ENCODE data around the gene PRDM5.
A peak's percentile ranks its signal among the peaks of the same experiment; 100 is the strongest.

Gene PRDM5

GRCh38 chr4:120869613-120870278 is 52.8 kb downstream of the PRDM5 start:
- Histone ChIP-seq H4K91ac (ENCODE audit: low read depth, low read length) (peak overlapping the region; percentile 78), H3K27ac (ENCODE audit: low read depth, low read length) (peak overlapping the region; percentile 91), H2AK5ac (ENCODE audit: low read length) (no peak overlapping the region), H3K79me1 (ENCODE audit: low read length) (peaks cover 19% of the 10 kb centered on the region), H3K14ac (ENCODE audit: low read length) (peak overlapping the region; percentile 43), H3K27me3 (ENCODE audit: insufficient read depth, low read length) (no peaks in the 10 kb centered on the region), H3K4me2 (ENCODE audit: low read length) (no peak overlapping the region), H3K4ac (ENCODE audit: low read depth, low read length) (peak overlapping the region; percentile 3), H3K18ac (ENCODE audit: low read length) (peak overlapping the region; percentile 28), H2BK5ac (ENCODE audit: low read depth, low read length, poor library complexity) (peak overlapping the region; percentile 55), H2AFZ (ENCODE audit: insufficient read depth, low read length, poor library complexity) (no peak overlapping the region), H4K12ac (ENCODE audit: low read depth, low read length) (no peak overlapping the region), H3K4me3 (ENCODE audit: low read depth, low read length) (no peak overlapping the region), H3K9me3 (ENCODE audit: insufficient read depth, low read depth, low read length) (no peaks in the 10 kb centered on the region), H3K36me3 (ENCODE audit: control insufficient read depth in 1 of 2, insufficient read depth in 2 of 2, low read length in 2 of 2) (no peaks in the 10 kb centered on the region), H3K9ac (ENCODE audit: low read length) (no peak overlapping the region), H2BK12ac (ENCODE audit: low read length) (peak overlapping the region; percentile 30), H2BK120ac (ENCODE audit: insufficient read depth, low read length, poor library complexity) (peak overlapping the region; percentile 69), H4K8ac (ENCODE audit: low read depth, low read length) (peak overlapping the region; percentile 21), H3K23ac (ENCODE audit: low read length) (no peak overlapping the region), H3K79me2 (ENCODE audit: control insufficient read depth, insufficient read depth, low read length, poor library complexity) (peaks cover 2% of the 10 kb centered on the region), H3K4me1 (ENCODE audit: control insufficient read depth in 1 of 2, insufficient read depth in 2 of 2, low read length in 2 of 2) (peaks cover 13 to 19% of the 10 kb centered on the region in 2 experiments)
- DNase-seq = no peak
- no CpG with 5 or more reads among the region's 5 CpGs for WGBS (ENCODE audit: extremely low coverage, insufficient coverage, insufficient read length)

- Histone ChIP-seq H3K36me3 (ENCODE audit: control insufficient read depth in 1 of 2, insufficient read depth in 2 of 2, low read length in 2 of 2) (no peaks in the 10 kb centered on the region), H3K4me2 (ENCODE audit: low read length) (no peak overlapping the region)
Measured at GRCh38 chr4:120867506-120867905, 55.0 kb downstream of the PRDM5 start.

GRCh38 chr4:120865985-120866384 is 56.5 kb downstream of the PRDM5 start:
- H3K9me3 ChIP-seq (ENCODE audit: insufficient read depth, low read depth, low read length) = no peaks in the 10 kb centered on the region
- no peak overlapping the region for H3K4me3 ChIP-seq (ENCODE audit: low read depth, low read length)
- no peak for DNase-seq
- no peak overlapping the region for H3K4me2 ChIP-seq (ENCODE audit: low read length)
- peaks cover 2% of the 10 kb centered on the region for H3K79me2 ChIP-seq (ENCODE audit: control insufficient read depth, insufficient read depth, low read length, poor library complexity)
- H3K4ac ChIP-seq (ENCODE audit: low read depth, low read length) = no peak overlapping the region
- no peaks in the 10 kb centered on the region for H3K27me3 ChIP-seq (ENCODE audit: insufficient read depth, low read length)
- H3K14ac ChIP-seq (ENCODE audit: low read length) = no peak overlapping the region
- H3K36me3 ChIP-seq (ENCODE audit: control insufficient read depth in 1 of 2, insufficient read depth in 2 of 2, low read length in 2 of 2) = no peaks in the 10 kb centered on the region
- H3K9ac ChIP-seq (ENCODE audit: low read length) = no peak overlapping the region
- H3K79me1 ChIP-seq (ENCODE audit: low read length) = peaks cover 15% of the 10 kb centered on the region
- no peak overlapping the region for H3K27ac ChIP-seq (ENCODE audit: low read depth, low read length)
- H2BK120ac ChIP-seq (ENCODE audit: insufficient read depth, low read length, poor library complexity) = peak overlapping the region; percentile 20
- peaks cover 13 to 19% of the 10 kb centered on the region in 2 experiments for H3K4me1 ChIP-seq (ENCODE audit: control insufficient read depth in 1 of 2, insufficient read depth in 2 of 2, low read length in 2 of 2)
- no peak overlapping the region for H2AFZ ChIP-seq (ENCODE audit: insufficient read depth, low read length, poor library complexity)
- H4K8ac ChIP-seq (ENCODE audit: low read depth, low read length) = no peak overlapping the region
- no peak overlapping the region for H3K18ac ChIP-seq (ENCODE audit: low read length)
- 100% methylated on average over 1 of the region's 1 CpG for WGBS (ENCODE audit: extremely low coverage, insufficient coverage, insufficient read length)
- no peak overlapping the region for H3K23ac ChIP-seq (ENCODE audit: low read length)
- no peak overlapping the region for H2BK5ac ChIP-seq (ENCODE audit: low read depth, low read length, poor library complexity)
- no peak overlapping the region for H4K91ac ChIP-seq (ENCODE audit: low read depth, low read length)
- no peak overlapping the region for H2AK5ac ChIP-seq (ENCODE audit: low read length)
- H2BK12ac ChIP-seq (ENCODE audit: low read length) = no peak overlapping the region
- H4K12ac ChIP-seq (ENCODE audit: low read depth, low read length) = no peak overlapping the region

More at GRCh38 chr4:120867506-120867905, 55.0 kb downstream of the PRDM5 start:
- Histone ChIP-seq H4K8ac (ENCODE audit: low read depth, low read length) (no peak overlapping the region), H2BK5ac (ENCODE audit: low read depth, low read length, poor library complexity) (no peak overlapping the region), H3K9me3 (ENCODE audit: insufficient read depth, low read depth, low read length) (no peaks in the 10 kb centered on the region), H2BK120ac (ENCODE audit: insufficient read depth, low read length, poor library complexity) (no peak overlapping the region), H3K27me3 (ENCODE audit: insufficient read depth, low read length) (no peaks in the 10 kb centered on the region), H3K14ac (ENCODE audit: low read length) (no peak overlapping the region), H3K4me3 (ENCODE audit: low read depth, low read length) (no peak overlapping the region), H3K27ac (ENCODE audit: low read depth, low read length) (no peak overlapping the region), H2AK5ac (ENCODE audit: low read length) (no peak overlapping the region), H3K79me2 (ENCODE audit: control insufficient read depth, insufficient read depth, low read length, poor library complexity) (peaks cover 2% of the 10 kb centered on the region), H3K9ac (ENCODE audit: low read length) (no peak overlapping the region), H3K18ac (ENCODE audit: low read length) (no peak overlapping the region), H3K4ac (ENCODE audit: low read depth, low read length) (no peak overlapping the region), H3K23ac (ENCODE audit: low read length) (no peak overlapping the region), H4K91ac (ENCODE audit: low read depth, low read length) (no peak overlapping the region), H3K79me1 (ENCODE audit: low read length) (peaks cover 18% of the 10 kb centered on the region), H4K12ac (ENCODE audit: low read depth, low read length) (no peak overlapping the region), H3K4me1 (ENCODE audit: control insufficient read depth in 1 of 2, insufficient read depth in 2 of 2, low read length in 2 of 2) (peaks cover 13 to 19% of the 10 kb centered on the region in 2 experiments), H2AFZ (ENCODE audit: insufficient read depth, low read length, poor library complexity) (no peak overlapping the region), H2BK12ac (ENCODE audit: low read length) (no peak overlapping the region)
- DNase-seq = no peak

- Histone ChIP-seq H4K8ac (ENCODE audit: low read depth, low read length) (no peak overlapping the region), H3K79me2 (ENCODE audit: control insufficient read depth, insufficient read depth, low read length, poor library complexity) (peaks cover 2% of the 10 kb centered on the region), H3K4me1 (ENCODE audit: control insufficient read depth in 1 of 2, insufficient read depth in 2 of 2, low read length in 2 of 2) (peaks cover 7 to 14% of the 10 kb centered on the region in 2 experiments), H3K9me3 (ENCODE audit: insufficient read depth, low read depth, low read length) (no peaks in the 10 kb centered on the region), H2BK12ac (ENCODE audit: low read length) (no peak overlapping the region), H3K4me2 (ENCODE audit: low read length) (no peak overlapping the region), H2BK120ac (ENCODE audit: insufficient read depth, low read length, poor library complexity) (no peak overlapping the region), H3K14ac (ENCODE audit: low read length) (peak overlapping the region; percentile 56), H2BK5ac (ENCODE audit: low read depth, low read length, poor library complexity) (peak overlapping the region; percentile 64), H2AFZ (ENCODE audit: insufficient read depth, low read length, poor library complexity) (no peak overlapping the region), H3K36me3 (ENCODE audit: control insufficient read depth in 1 of 2, insufficient read depth in 2 of 2, low read length in 2 of 2) (no peaks in the 10 kb centered on the region), H3K23ac (ENCODE audit: low read length) (no peak overlapping the region), H4K12ac (ENCODE audit: low read depth, low read length) (no peak overlapping the region), H3K27me3 (ENCODE audit: insufficient read depth, low read length) (no peaks in the 10 kb centered on the region), H3K27ac (ENCODE audit: low read depth, low read length) (peak overlapping the region; percentile 83), H3K4ac (ENCODE audit: low read depth, low read length) (peak overlapping the region; percentile 39), H3K18ac (ENCODE audit: low read length) (no peak overlapping the region), H3K4me3 (ENCODE audit: low read depth, low read length) (no peak overlapping the region), H2AK5ac (ENCODE audit: low read length) (no peak overlapping the region), H4K91ac (ENCODE audit: low read depth, low read length) (no peak overlapping the region), H3K79me1 (ENCODE audit: low read length) (peaks cover 8% of the 10 kb centered on the region), H3K9ac (ENCODE audit: low read length) (peak overlapping the region; percentile 73)
- no peak for DNase-seq
- no CpG with 5 or more reads among the region's 2 CpGs for WGBS (ENCODE audit: extremely low coverage, insufficient coverage, insufficient read length)
Measured at GRCh38 chr4:120864969-120865368, 57.6 kb downstream of the PRDM5 start.
